Kidney (tissue), 22 donors: ENCODE data around the gene FUT8. TPM values are rescaled to one million over a fixed set of nuclear protein-coding genes. Genes with fewer than 3 reads are reported as not detected.
A peak's percentile ranks its signal among the peaks of the same experiment; 100 is the strongest.

Source experiments
- DNase-seq, 5 donors: peaks; one replicate each; pipeline ENCODE4 v3.0.0-alpha.2; 2013 to 2020
- FAIRE-seq: peaks from 2 replicates; lab custom pipeline; 2012; peaks lifted over from hg19 to GRCh38; lab: Jason Lieb, UNC
- H3K27ac ChIP-seq, 2 donors: one replicate each; pipeline ENCODE4 v1.7.0; 2013; ENCODE audit warnings: low read depth in 2 of 2, low read length in 2 of 2, inconsistent platforms in 1 of 2
- H3K27me3 ChIP-seq: one replicate; pipeline ENCODE4 v1.7.1; 2013; ENCODE audit warnings: low read length, inconsistent platforms; ENCODE audit not compliant: control insufficient read depth, insufficient read depth
- H3K36me3 ChIP-seq, 3 donors: one replicate each; pipeline versions ENCODE4 v1.7.0 to v1.7.1; 2013; ENCODE audit warnings: low read length in 3 of 3, control low read depth in 1 of 3, inconsistent platforms in 1 of 3; ENCODE audit not compliant: insufficient read depth in 3 of 3, control insufficient read depth in 2 of 3
- H3K4me1 ChIP-seq, 3 donors: one replicate each; pipeline versions ENCODE4 v1.7.0 to v1.7.1; 2013; ENCODE audit warnings: low read length in 3 of 3, inconsistent platforms in 1 of 3, low read depth in 1 of 3; ENCODE audit not compliant: control insufficient read depth in 2 of 3, insufficient read depth in 2 of 3
- H3K4me3 ChIP-seq, 3 donors: one replicate each; pipeline versions ENCODE4 v1.7.0 to v1.8.1; 2013; ENCODE audit warnings: low read length in 3 of 3, control low read depth in 1 of 3, inconsistent platforms in 1 of 3
- H3K9ac ChIP-seq, 3 donors: one replicate each; pipeline versions ENCODE4 v1.7.0 to v1.7.1; 2013; ENCODE audit warnings: low read length in 3 of 3, control low read depth in 1 of 3, inconsistent platforms in 1 of 3
- H3K9me3 ChIP-seq, 3 donors: one replicate each; pipeline versions ENCODE4 v1.7.0 to v1.7.1; 2013; ENCODE audit warnings: low read length in 3 of 3, control low read depth in 1 of 3, inconsistent platforms in 1 of 3; ENCODE audit not compliant: control insufficient read depth in 2 of 3, insufficient read depth in 1 of 3
- intact Hi-C: fragments of 100-400 bp; cut with DNase I; formaldehyde crosslinking; loops from one replicate; pipeline ENCODE4 v1.11.1; 2022
- long read RNA-seq, 10 donors: library from polyadenylated mRNA in 1 of 10; unstranded in 1 of 10; transcript quantifications; one replicate each; pipeline ENCODE4 v2.0.0 and lab custom pipeline, GENCODE V29; 2021 to 2026
- polyA plus RNA-seq: library from polyadenylated mRNA; stranded (reverse); fragments of 350-450 nt; fragmentation: Illumina TruSeq; extraction: RNeasy Lipid Tissue Mini Kit (QIAGEN cat#74804); gene quantifications from one replicate; pipeline ENCODE4 v1.2.3, GENCODE V29; 2014; ENCODE audit warnings: low read depth, low replicate concordance; ENCODE audit not compliant: insufficient read depth
- total RNA-seq: library from RNA; stranded (reverse); fragmentation: NEBNext Ultra II Directional; extraction: Animal tissue kit (Norgen Biotek cat#: 25700); gene quantifications from one replicate; pipeline ENCODE4 v1.2.1, GENCODE V29; 2021
- TF ChIP-seq, protein P1 (sequence below): IDR thresholded peaks from 3 replicates; pipeline ENCODE4 v1.5.1; 2012; ENCODE audit warnings: mild to moderate bottlenecking, moderate library complexity, borderline replicate concordance; ENCODE audit not compliant: insufficient read depth; ENCODE audit errors: extremely low read depth
- donor health status: control.
- donor health status: control.
- donor health status: control.
- donor health status: control.
- donor health status: control.
- donor health status: DM: yes; HTN: yes; CAD: no.
- donor health status: Normal renal cell carcinoma (clear cell type).

FUT8 gene
- total RNA-seq = 49.6 TPM
- 8.2 TPM for polyA plus RNA-seq
- long read RNA-seq, donor 1, partial matches to known transcripts = 0 of 1 reads
- long read RNA-seq, donor 1, other reads (novel, unspliced or antisense) = 0 of 1 reads
- long read RNA-seq, donor 2, full-length matches to known transcripts = 2 of 2 reads
- long read RNA-seq, donor 2, partial matches to known transcripts = 0 of 2 reads
- long read RNA-seq, donor 2, other reads (novel, unspliced or antisense) = 0 of 2 reads
- long read RNA-seq, donor 3 = 0 reads
- long read RNA-seq, donor 4, full-length matches to known transcripts = 1 of 1 reads
- long read RNA-seq, donor 4, partial matches to known transcripts = 0 of 1 reads
- long read RNA-seq, donor 4, other reads (novel, unspliced or antisense) = 0 of 1 reads
- long read RNA-seq, donor 5 = 0 reads
- long read RNA-seq, donor 6 = 0 reads
- long read RNA-seq, donor 7, full-length matches to known transcripts = 10 of 21 reads
- long read RNA-seq, donor 7, partial matches to known transcripts = 3 of 21 reads
- long read RNA-seq, donor 7, other reads (novel, unspliced or antisense) = 8 of 21 reads
- long read RNA-seq, donor 8 = 0 reads
- long read RNA-seq, donor 9, full-length matches to known transcripts = 2 of 2 reads
- long read RNA-seq, donor 9, partial matches to known transcripts = 0 of 2 reads
- long read RNA-seq, donor 9, other reads (novel, unspliced or antisense) = 0 of 2 reads
- long read RNA-seq, donor 10, full-length matches to known transcripts = 1 of 1 reads
- long read RNA-seq, donor 10, partial matches to known transcripts = 0 of 1 reads
- long read RNA-seq, donor 10, other reads (novel, unspliced or antisense) = 0 of 1 reads

GRCh38 chr14:65412032-65412846 lies at the start of gene FUT8:
Gene FUT8 (plus strand): TSS chr14:65412730. CDS start chr14:65561564, 148,834 bp downstream.
- intact Hi-C loops = loop anchor here (10.0 kb wide), 1 partner anchor 413 kb away; no protein-coding TSS in a partner anchor
- no peak for FAIRE-seq
- TF ChIP-seq, protein P1, sequence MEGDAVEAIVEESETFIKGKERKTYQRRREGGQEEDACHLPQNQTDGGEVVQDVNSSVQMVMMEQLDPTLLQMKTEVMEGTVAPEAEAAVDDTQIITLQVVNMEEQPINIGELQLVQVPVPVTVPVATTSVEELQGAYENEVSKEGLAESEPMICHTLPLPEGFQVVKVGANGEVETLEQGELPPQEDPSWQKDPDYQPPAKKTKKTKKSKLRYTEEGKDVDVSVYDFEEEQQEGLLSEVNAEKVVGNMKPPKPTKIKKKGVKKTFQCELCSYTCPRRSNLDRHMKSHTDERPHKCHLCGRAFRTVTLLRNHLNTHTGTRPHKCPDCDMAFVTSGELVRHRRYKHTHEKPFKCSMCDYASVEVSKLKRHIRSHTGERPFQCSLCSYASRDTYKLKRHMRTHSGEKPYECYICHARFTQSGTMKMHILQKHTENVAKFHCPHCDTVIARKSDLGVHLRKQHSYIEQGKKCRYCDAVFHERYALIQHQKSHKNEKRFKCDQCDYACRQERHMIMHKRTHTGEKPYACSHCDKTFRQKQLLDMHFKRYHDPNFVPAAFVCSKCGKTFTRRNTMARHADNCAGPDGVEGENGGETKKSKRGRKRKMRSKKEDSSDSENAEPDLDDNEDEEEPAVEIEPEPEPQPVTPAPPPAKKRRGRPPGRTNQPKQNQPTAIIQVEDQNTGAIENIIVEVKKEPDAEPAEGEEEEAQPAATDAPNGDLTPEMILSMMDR = peak; percentile 40

GRCh38 chr14:65366802-65367565 lies 45.5 kb upstream of the FUT8 start:
- TF ChIP-seq, protein P1 = no peak
- no peaks in the 10 kb centered on the region for H3K4me1 ChIP-seq
- intact Hi-C loops = no loop called here
- no peak overlapping the region for H3K27ac ChIP-seq
- no peaks in the 10 kb centered on the region for H3K9me3 ChIP-seq
- no peak overlapping the region for H3K4me3 ChIP-seq
- H3K9ac ChIP-seq = no peak overlapping the region
- H3K27me3 ChIP-seq = no peaks in the 10 kb centered on the region
- no peaks in the 10 kb centered on the region for H3K36me3 ChIP-seq
- FAIRE-seq (no peak), DNase-seq (no peak)

More at GRCh38 chr14:65412032-65412846, at the start of gene FUT8:
- H3K27ac ChIP-seq = peak within 1 kb of the TSS; percentile 91 to 93
- peak; percentile 96 to 99 (median 96) for DNase-seq
- peaks cover 0 to 4% (median 3%) of the 10 kb centered on the region in 3 donors for H3K4me1 ChIP-seq
- no peaks in the 10 kb centered on the region for H3K27me3 ChIP-seq
- H3K36me3 ChIP-seq = no peaks in the 10 kb centered on the region
- H3K9ac ChIP-seq = peak within 1 kb of the TSS; percentile 48 to 87 (median 85)
- H3K4me3 ChIP-seq = peak within 1 kb of the TSS; percentile 61 to 93 (median 74)
- no peaks in the 10 kb centered on the region for H3K9me3 ChIP-seq

- DNase-seq (no peak), FAIRE-seq (no peak)
- Histone ChIP-seq H3K27ac (no peak overlapping the region), H3K9me3 (no peaks in the 10 kb centered on the region), H3K9ac (no peak overlapping the region), H3K36me3 (no peaks in the 10 kb centered on the region), H3K4me3 (no peak overlapping the region), H3K4me1 (no peaks in the 10 kb centered on the region), H3K27me3 (no peaks in the 10 kb centered on the region)
- TF ChIP-seq, protein P1 = no peak
- intact Hi-C loops = no loop called here
Observed at GRCh38 chr14:65369560-65369959, 43.0 kb upstream of the FUT8 start.
